Measurements from ENCODE around the gene KRT26.

GRCh38 chr17:40795019-40795667 is 23.1 kb upstream of the KRT26 start:
- TF ChIP-seq CTCF (conservative IDR thresholded peaks at IDR 0.05) (no peak), EZH2 (IDR thresholded peaks at IDR 0.05; ENCODE audit: low read depth) (no peak)

Data from PC-9 (cell line).